Measurements from ENCODE around the gene SYNJ1.

SYNJ1 gene

DNA sequence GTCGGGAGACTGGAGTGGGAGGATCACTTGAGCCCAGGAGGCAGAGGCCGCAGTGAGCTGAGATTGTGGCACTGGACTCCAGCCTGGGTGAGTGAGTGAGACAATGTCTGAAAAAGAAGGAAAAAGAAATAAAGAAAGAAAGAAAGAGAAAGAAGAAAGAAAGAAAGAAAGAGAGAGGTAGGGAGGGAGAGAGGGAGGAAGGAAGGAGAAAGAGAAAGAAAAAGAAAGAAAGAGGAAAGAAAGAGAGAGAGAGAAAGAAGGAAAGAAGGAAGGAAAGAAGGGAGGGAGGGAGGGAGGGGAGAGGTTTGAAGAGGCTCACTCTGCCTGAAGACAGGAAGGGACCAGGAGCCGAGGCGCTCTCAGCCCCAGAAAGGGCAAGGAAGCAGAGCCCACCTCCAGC lies 137.7 kb downstream of the SYNJ1 start:
- Histone ChIP-seq H3K4me3 (ENCODE audit: low read depth in 1 of 5, low read length in 5 of 5) (no peak overlapping the region), H3K27me3 (ENCODE audit: control insufficient read depth in 5 of 5, insufficient read depth in 4 of 5, low read length in 5 of 5) (peaks cover 0 to 6% (median 0%) of the 10 kb centered on the region in 5 donors), H3K36me3 (ENCODE audit: control insufficient read depth in 5 of 5, insufficient read depth in 5 of 5, low read length in 5 of 5) (peaks cover 0 to 5% (median 3%) of the 10 kb centered on the region in 5 donors), H3K4me1 (ENCODE audit: control insufficient read depth in 5 of 5, insufficient read depth in 5 of 5, low read length in 5 of 5) (no peaks in the 10 kb centered on the region), H3K27ac (ENCODE audit: low read depth, low read length) (no peak overlapping the region), H3K9ac (ENCODE audit: low read length in 5 of 5) (no peak overlapping the region), H3K9me3 (ENCODE audit: control insufficient read depth in 5 of 5, low read length in 5 of 5) (no peaks in the 10 kb centered on the region)

DNA sequence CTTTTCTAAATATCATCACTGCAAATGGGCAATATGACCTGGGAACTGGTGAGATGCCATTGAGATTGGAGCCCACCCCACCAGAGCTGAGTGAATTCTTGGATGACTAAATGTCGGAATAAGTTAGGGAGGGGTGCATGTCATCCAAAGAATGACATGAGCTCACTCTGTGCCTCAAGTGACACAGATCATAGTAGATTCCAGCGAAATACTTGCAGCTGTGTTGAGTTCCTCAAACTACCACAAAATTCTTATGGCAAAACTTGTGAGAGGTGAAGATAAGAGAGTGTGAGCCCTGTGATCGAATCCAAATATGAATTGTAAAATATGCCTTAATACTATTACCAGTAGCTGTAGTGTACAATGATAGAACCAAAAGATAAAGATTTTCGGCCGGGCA lies 140.2 kb downstream of the SYNJ1 start:
- Histone ChIP-seq H3K27ac (ENCODE audit: low read depth, low read length) (no peak overlapping the region), H3K36me3 (ENCODE audit: control insufficient read depth in 5 of 5, insufficient read depth in 5 of 5, low read length in 5 of 5) (peaks cover 0 to 5% (median 3%) of the 10 kb centered on the region in 5 donors), H3K4me1 (ENCODE audit: control insufficient read depth in 5 of 5, insufficient read depth in 5 of 5, low read length in 5 of 5) (no peaks in the 10 kb centered on the region), H3K9me3 (ENCODE audit: control insufficient read depth in 5 of 5, low read length in 5 of 5) (no peaks in the 10 kb centered on the region), H3K27me3 (ENCODE audit: control insufficient read depth in 5 of 5, insufficient read depth in 4 of 5, low read length in 5 of 5) (peaks cover 0 to 6% (median 2%) of the 10 kb centered on the region in 5 donors), H3K4me3 (ENCODE audit: low read depth in 1 of 5, low read length in 5 of 5) (no peak overlapping the region), H3K9ac (ENCODE audit: low read length in 5 of 5) (no peak overlapping the region)

- Histone ChIP-seq H3K36me3 (ENCODE audit: control insufficient read depth in 5 of 5, insufficient read depth in 5 of 5, low read length in 5 of 5) (peaks cover 0 to 5% (median 3%) of the 10 kb centered on the region in 5 donors), H3K4me1 (ENCODE audit: control insufficient read depth in 5 of 5, insufficient read depth in 5 of 5, low read length in 5 of 5) (no peaks in the 10 kb centered on the region), H3K27me3 (ENCODE audit: control insufficient read depth in 5 of 5, insufficient read depth in 4 of 5, low read length in 5 of 5) (peaks cover 0 to 6% (median 2%) of the 10 kb centered on the region in 5 donors), H3K27ac (ENCODE audit: low read depth, low read length) (no peak overlapping the region), H3K9ac (ENCODE audit: low read length in 5 of 5) (no peak overlapping the region), H3K4me3 (ENCODE audit: low read depth in 1 of 5, low read length in 5 of 5) (no peak overlapping the region), H3K9me3 (ENCODE audit: control insufficient read depth in 5 of 5, low read length in 5 of 5) (no peaks in the 10 kb centered on the region)
Measured at GRCh38 chr21:32587120-32587519, 140.7 kb downstream of the SYNJ1 start.

DNA sequence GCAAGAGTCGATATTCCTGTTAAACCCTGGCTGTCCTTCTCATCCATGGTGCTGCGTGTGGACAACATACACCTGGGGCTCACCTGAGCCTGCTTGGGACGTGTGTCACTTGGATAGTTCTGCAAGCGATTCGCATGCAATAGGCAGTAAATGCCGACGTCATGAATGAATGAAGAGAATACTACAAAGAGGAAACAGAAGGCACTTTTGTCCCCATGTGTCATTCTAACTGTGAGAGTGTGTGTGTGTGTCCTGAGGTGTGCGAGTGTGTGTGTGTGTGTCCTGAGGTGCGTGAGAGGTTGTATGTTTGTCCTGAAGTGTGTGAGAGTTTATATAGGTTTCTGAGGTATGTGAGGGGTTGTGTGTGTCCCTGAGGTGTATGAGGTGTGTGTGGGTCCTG lies 141.8 kb downstream of the SYNJ1 start:
- Histone ChIP-seq H3K9me3 (ENCODE audit: control insufficient read depth in 5 of 5, low read length in 5 of 5) (no peaks in the 10 kb centered on the region), H3K36me3 (ENCODE audit: control insufficient read depth in 5 of 5, insufficient read depth in 5 of 5, low read length in 5 of 5) (peaks cover 0 to 5% (median 3%) of the 10 kb centered on the region in 5 donors), H3K27ac (ENCODE audit: low read depth, low read length) (no peak overlapping the region), H3K4me1 (ENCODE audit: control insufficient read depth in 5 of 5, insufficient read depth in 5 of 5, low read length in 5 of 5) (no peaks in the 10 kb centered on the region), H3K9ac (ENCODE audit: low read length in 5 of 5) (no peak overlapping the region), H3K27me3 (ENCODE audit: control insufficient read depth in 5 of 5, insufficient read depth in 4 of 5, low read length in 5 of 5) (peaks cover 0 to 7% (median under 1%) of the 10 kb centered on the region in 5 donors), H3K4me3 (ENCODE audit: low read depth in 1 of 5, low read length in 5 of 5) (no peak overlapping the region)

GRCh38 chr21:32585042-32585710 lies 142.6 kb downstream of the SYNJ1 start, which contains the start of gene TCP10L:
TCP10L (minus strand) TSS chr21:32585523; CDS start chr21:32584304, 1,219 bp downstream.
- H3K9me3 ChIP-seq (ENCODE audit: control insufficient read depth in 5 of 5, low read length in 5 of 5): no peaks in the 10 kb centered on the region
- no peaks in the 10 kb centered on the region for H3K4me1 ChIP-seq (ENCODE audit: control insufficient read depth in 5 of 5, insufficient read depth in 5 of 5, low read length in 5 of 5)
- no peak within 1 kb of the TSS for H3K9ac ChIP-seq (ENCODE audit: low read length in 5 of 5)
- H3K36me3 ChIP-seq (ENCODE audit: control insufficient read depth in 5 of 5, insufficient read depth in 5 of 5, low read length in 5 of 5): peaks cover 0 to 5% (median 3%) of the 10 kb centered on the region in 5 donors
- no peak within 1 kb of the TSS for H3K27ac ChIP-seq (ENCODE audit: low read depth, low read length)
- no peak within 1 kb of the TSS for H3K4me3 ChIP-seq (ENCODE audit: low read depth in 1 of 5, low read length in 5 of 5)
- H3K27me3 ChIP-seq (ENCODE audit: control insufficient read depth in 5 of 5, insufficient read depth in 4 of 5, low read length in 5 of 5): peaks cover 0 to 6% (median 0%) of the 10 kb centered on the region in 5 donors

DNA sequence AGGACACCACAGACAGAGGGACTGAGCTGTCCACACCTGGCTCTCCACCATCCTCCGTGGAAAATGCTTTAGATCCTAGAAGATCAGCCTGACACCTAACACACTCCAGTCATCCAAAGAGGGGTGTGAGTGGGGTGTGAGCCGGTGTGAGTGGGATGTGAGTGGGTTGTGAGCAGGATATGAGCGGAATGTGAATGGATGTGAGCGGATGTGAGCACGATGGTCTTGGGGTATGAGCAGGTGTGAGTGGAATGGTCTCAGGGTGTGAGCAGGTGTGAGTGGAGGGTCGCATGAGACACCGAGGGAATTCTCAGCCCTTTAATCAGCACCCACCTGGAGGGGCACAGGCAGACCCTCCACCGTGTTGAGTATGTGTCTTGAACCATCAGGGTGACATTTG lies 143.3 kb downstream of the SYNJ1 start:
- no peak overlapping the region for H3K27ac ChIP-seq (ENCODE audit: low read depth, low read length)
- no peak overlapping the region for H3K4me3 ChIP-seq (ENCODE audit: low read depth in 1 of 5, low read length in 5 of 5)
- H3K9ac ChIP-seq (ENCODE audit: low read length in 5 of 5): no peak overlapping the region
- H3K36me3 ChIP-seq (ENCODE audit: control insufficient read depth in 5 of 5, insufficient read depth in 5 of 5, low read length in 5 of 5): peaks cover 0 to 5% (median 3%) of the 10 kb centered on the region in 5 donors
- no peaks in the 10 kb centered on the region for H3K9me3 ChIP-seq (ENCODE audit: control insufficient read depth in 5 of 5, low read length in 5 of 5)
- peaks cover 0 to 2% (median 0%) of the 10 kb centered on the region in 5 donors for H3K27me3 ChIP-seq (ENCODE audit: control insufficient read depth in 5 of 5, insufficient read depth in 4 of 5, low read length in 5 of 5)
- no peaks in the 10 kb centered on the region for H3K4me1 ChIP-seq (ENCODE audit: control insufficient read depth in 5 of 5, insufficient read depth in 5 of 5, low read length in 5 of 5)

DNA sequence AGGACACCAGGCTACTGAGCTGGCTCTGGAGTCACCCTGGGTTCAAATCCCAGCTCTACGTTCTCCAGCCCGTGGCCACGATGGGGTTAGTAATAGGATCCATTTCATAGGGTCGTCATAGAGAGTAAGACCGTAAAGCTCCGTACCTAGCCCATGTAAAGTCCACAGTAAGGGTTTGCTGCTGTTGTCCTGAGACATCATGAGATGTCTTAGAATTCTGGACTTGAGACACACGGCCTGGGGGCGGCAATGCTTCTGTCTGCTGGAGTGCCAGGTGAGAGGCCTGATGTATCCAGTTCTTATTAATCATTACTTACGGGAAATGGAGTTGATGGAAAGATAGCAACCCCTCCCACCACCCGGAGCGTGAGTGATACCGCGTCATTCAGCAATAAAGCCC lies 146.1 kb downstream of the SYNJ1 start:
- Histone ChIP-seq H3K9me3 (ENCODE audit: control insufficient read depth in 5 of 5, low read length in 5 of 5) (no peaks in the 10 kb centered on the region), H3K4me1 (ENCODE audit: control insufficient read depth in 5 of 5, insufficient read depth in 5 of 5, low read length in 5 of 5) (no peaks in the 10 kb centered on the region), H3K36me3 (ENCODE audit: control insufficient read depth in 5 of 5, insufficient read depth in 5 of 5, low read length in 5 of 5) (peaks cover 0 to 6% (median 3%) of the 10 kb centered on the region in 5 donors), H3K9ac (ENCODE audit: low read length in 5 of 5) (no peak overlapping the region), H3K27me3 (ENCODE audit: control insufficient read depth in 5 of 5, insufficient read depth in 4 of 5, low read length in 5 of 5) (peaks cover 0 to 8% (median 2%) of the 10 kb centered on the region in 5 donors), H3K27ac (ENCODE audit: low read depth, low read length) (no peak overlapping the region), H3K4me3 (ENCODE audit: low read depth in 1 of 5, low read length in 5 of 5) (no peak overlapping the region)

DNA sequence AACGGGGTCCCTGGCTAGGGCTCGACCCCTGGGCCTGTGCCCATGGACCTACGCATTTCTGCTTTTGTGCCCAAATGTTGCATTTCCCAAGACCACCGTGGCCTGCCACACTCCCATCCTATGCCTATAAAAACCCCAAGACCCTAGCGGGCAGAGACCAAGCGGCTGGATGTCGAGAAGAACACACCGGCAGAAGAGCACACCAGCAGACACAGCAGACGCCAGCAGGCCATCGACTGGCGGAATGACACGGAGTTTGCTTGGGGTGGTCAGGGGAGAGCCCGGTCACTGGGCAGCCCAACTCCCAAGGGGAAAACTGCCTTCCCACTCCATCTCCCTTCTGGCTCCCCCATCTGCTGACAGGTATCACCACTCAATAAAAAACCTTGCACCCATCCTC lies 146.9 kb downstream of the SYNJ1 start:
- Histone ChIP-seq H3K9ac (ENCODE audit: low read length in 5 of 5) (no peak overlapping the region), H3K4me1 (ENCODE audit: control insufficient read depth in 5 of 5, insufficient read depth in 5 of 5, low read length in 5 of 5) (no peaks in the 10 kb centered on the region), H3K27me3 (ENCODE audit: control insufficient read depth in 5 of 5, insufficient read depth in 4 of 5, low read length in 5 of 5) (peaks cover 0 to 8% (median 2%) of the 10 kb centered on the region in 5 donors), H3K27ac (ENCODE audit: low read depth, low read length) (no peak overlapping the region), H3K9me3 (ENCODE audit: control insufficient read depth in 5 of 5, low read length in 5 of 5) (no peaks in the 10 kb centered on the region), H3K36me3 (ENCODE audit: control insufficient read depth in 5 of 5, insufficient read depth in 5 of 5, low read length in 5 of 5) (peaks cover 0 to 3% (median 0%) of the 10 kb centered on the region in 5 donors), H3K4me3 (ENCODE audit: low read depth in 1 of 5, low read length in 5 of 5) (no peak overlapping the region)

Data from subcutaneous abdominal adipose tissue (tissue), 5 donors.